MM.1S (cell line): ENCODE data around the gene SAMD4A.

ENCODE experiments used
- CTCF ChIP-seq: fragments of 300-600 bp; sonication (generic); IDR thresholded peaks from 2 replicates; pipeline ENCODE4 v1.5.1; 2016; ENCODE audit warnings: antibody characterized with exemption, low read length, mixed read lengths
- EZH2 ChIP-seq: fragments of 300-600 bp; sonication (generic); optimal IDR thresholded peaks from 2 replicates; pipeline ENCODE3; 2017; ENCODE audit warnings: low read depth, mild to moderate bottlenecking, antibody characterized with exemption, low read length, mixed read lengths

- TF ChIP-seq EZH2 (no peak), CTCF (no peak)
These were observed 50.5 kb downstream of the SAMD4A start for GRCh38 chr14:54617467-54617866.
